ENCODE results near the gene CC2D1B. TPM values are rescaled to one million over a fixed set of nuclear protein-coding genes. Genes with fewer than 3 reads are reported as not detected.

The CC2D1B gene
- total RNA-seq, 1 experiment from 2014 or later: 22.6 TPM

- H3K4me1 Mint-ChIP-seq: peaks cover 6% of the 10 kb centered on the region
- ChIA-PET POLR2A (no interaction called here), CTCF (interaction anchor here (1.5 kb wide), 2 partner anchors 8 to 11 kb away, joined by 4 to 9 read pairs; no protein-coding TSS in a partner anchor)
- H3K36me3 Mint-ChIP-seq: peaks cover 72% of the 10 kb centered on the region
- no peak overlapping the region for H3K27ac Mint-ChIP-seq
- no peaks in the 10 kb centered on the region for H3K27me3 Mint-ChIP-seq (ENCODE audit: low read depth)
- no peak overlapping the region for H3K4me3 Mint-ChIP-seq
- no peak for DNase-seq (ENCODE audit: low spot score)
- peak; percentile 27; the same call in 1 of the 2 replicates for ATAC-seq
- no peaks in the 10 kb centered on the region for H3K9me3 Mint-ChIP-seq
- TF ChIP-seq TCF7 (CRISPR knock-in tag; IDR thresholded peaks at IDR 0.05; ENCODE audit: low read depth): no peak
- TF ChIP-seq TEAD4 (CRISPR knock-in tag; IDR thresholded peaks at IDR 0.05): no peak
- TF ChIP-seq, protein P1, sequence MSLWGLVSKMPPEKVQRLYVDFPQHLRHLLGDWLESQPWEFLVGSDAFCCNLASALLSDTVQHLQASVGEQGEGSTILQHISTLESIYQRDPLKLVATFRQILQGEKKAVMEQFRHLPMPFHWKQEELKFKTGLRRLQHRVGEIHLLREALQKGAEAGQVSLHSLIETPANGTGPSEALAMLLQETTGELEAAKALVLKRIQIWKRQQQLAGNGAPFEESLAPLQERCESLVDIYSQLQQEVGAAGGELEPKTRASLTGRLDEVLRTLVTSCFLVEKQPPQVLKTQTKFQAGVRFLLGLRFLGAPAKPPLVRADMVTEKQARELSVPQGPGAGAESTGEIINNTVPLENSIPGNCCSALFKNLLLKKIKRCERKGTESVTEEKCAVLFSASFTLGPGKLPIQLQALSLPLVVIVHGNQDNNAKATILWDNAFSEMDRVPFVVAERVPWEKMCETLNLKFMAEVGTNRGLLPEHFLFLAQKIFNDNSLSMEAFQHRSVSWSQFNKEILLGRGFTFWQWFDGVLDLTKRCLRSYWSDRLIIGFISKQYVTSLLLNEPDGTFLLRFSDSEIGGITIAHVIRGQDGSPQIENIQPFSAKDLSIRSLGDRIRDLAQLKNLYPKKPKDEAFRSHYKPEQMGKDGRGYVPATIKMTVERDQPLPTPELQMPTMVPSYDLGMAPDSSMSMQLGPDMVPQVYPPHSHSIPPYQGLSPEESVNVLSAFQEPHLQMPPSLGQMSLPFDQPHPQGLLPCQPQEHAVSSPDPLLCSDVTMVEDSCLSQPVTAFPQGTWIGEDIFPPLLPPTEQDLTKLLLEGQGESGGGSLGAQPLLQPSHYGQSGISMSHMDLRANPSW (CRISPR knock-in tag; conservative IDR thresholded peaks at IDR 0.05; ENCODE audit: low read depth): no peak
- TF ChIP-seq AFF4 (CRISPR knock-in tag; IDR thresholded peaks at IDR 0.05; ENCODE audit: borderline replicate concordance): no peak
Observed at GRCh38 chr1:52359676-52360594, 6.1 kb downstream of the CC2D1B start.

GRCh38 chr1:52358851-52359497 lies 7.0 kb downstream of the CC2D1B start:
- ChIA-PET POLR2A (no interaction called here), CTCF (no interaction called here)
- Mint-ChIP-seq H3K27me3 (ENCODE audit: low read depth) (no peaks in the 10 kb centered on the region), H3K9me3 (no peaks in the 10 kb centered on the region), H3K27ac (no peak overlapping the region), H3K36me3 (peaks cover 77% of the 10 kb centered on the region), H3K4me1 (no peaks in the 10 kb centered on the region), H3K4me3 (no peak overlapping the region)
- no peak for DNase-seq (ENCODE audit: low spot score)
- no peak for ATAC-seq
- no peak for TF ChIP-seq MYBL2 (CRISPR knock-in tag; IDR thresholded peaks at IDR 0.05)
- TF ChIP-seq EMX1 (CRISPR knock-in tag; IDR thresholded peaks at IDR 0.05): no peak
- TF ChIP-seq GABPB1 (CRISPR knock-in tag; IDR thresholded peaks at IDR 0.05): no peak
- TF ChIP-seq ZNF219 (CRISPR knock-in tag; IDR thresholded peaks at IDR 0.05; ENCODE audit: borderline replicate concordance): no peak

- DNase-seq (ENCODE audit: low spot score): no peak
- Mint-ChIP-seq H3K4me3 (no peak overlapping the region), H3K27me3 (ENCODE audit: low read depth) (no peaks in the 10 kb centered on the region), H3K4me1 (no peaks in the 10 kb centered on the region), H3K9me3 (no peaks in the 10 kb centered on the region), H3K36me3 (peaks cover 87% of the 10 kb centered on the region), H3K27ac (no peak overlapping the region)
- CTCF ChIA-PET: no interaction called here
- POLR2A ChIA-PET: no interaction called here
- no peak for ATAC-seq
- TF ChIP-seq ZNF121 (CRISPR knock-in tag; IDR thresholded peaks at IDR 0.05) (no peak), ZNF425 (CRISPR knock-in tag; conservative IDR thresholded peaks at IDR 0.05) (no peak), FOXK1 (CRISPR knock-in tag; IDR thresholded peaks at IDR 0.05) (no peak), FOXP1 (CRISPR knock-in tag; IDR thresholded peaks at IDR 0.05; ENCODE audit: borderline replicate concordance) (0 out of 2 replicates have a peak, but pooled peaks have one; percentile 32), SMAD4 (CRISPR knock-in tag; IDR thresholded peaks at IDR 0.05) (no peak), ZNF281 (CRISPR knock-in tag; IDR thresholded peaks at IDR 0.05) (no peak), NR1H2 (CRISPR knock-in tag; IDR thresholded peaks at IDR 0.05) (no peak), CDX4 (CRISPR knock-in tag; IDR thresholded peaks at IDR 0.05; ENCODE audit: borderline replicate concordance) (no peak)
Observed at GRCh38 chr1:52357397-52357796, 8.6 kb downstream of the CC2D1B start.

Data from WTC11 (cell line).